ENCODE measurements around the gene ANAPC5.
A peak's percentile ranks its signal among the peaks of the same experiment; 100 is the strongest.

ANAPC5 gene

GRCh38 chr12:121366063-121366459 is 13.8 kb upstream of the ANAPC5 start:
- no peak for DNase-seq (ENCODE audit: low read depth)

GRCh38 chr12:121365416-121366062 is 13.3 kb upstream of the ANAPC5 start:
- peak; percentile 37 for DNase-seq (ENCODE audit: low read depth)

- DNase-seq (ENCODE audit: low read depth): peak; percentile 54
These were observed 12.5 kb upstream of the ANAPC5 start for GRCh38 chr12:121364683-121365121.

- DNase-seq (ENCODE audit: low read depth): no peak
These were observed 5.9 kb upstream of the ANAPC5 start for GRCh38 chr12:121358073-121358472.

- DNase-seq (ENCODE audit: low read depth): no peak
These were observed 5.1 kb upstream of the ANAPC5 start for GRCh38 chr12:121357331-121357730.

- no peak for DNase-seq (ENCODE audit: low read depth)
These were observed 4.4 kb upstream of the ANAPC5 start for GRCh38 chr12:121356657-121357056.

GRCh38 chr12:121355818-121356217 is 3.6 kb upstream of the ANAPC5 start:
- DNase-seq (ENCODE audit: low read depth): no peak

- DNase-seq (ENCODE audit: low read depth): no peak
These were observed 439 bp upstream of the ANAPC5 start for GRCh38 chr12:121352682-121353018.

GRCh38 chr12:121346747-121347146 is 5.5 kb downstream of the ANAPC5 start:
- no peak for DNase-seq (ENCODE audit: low read depth)

GRCh38 chr12:121345151-121345815 is 6.9 kb downstream of the ANAPC5 start:
- no peak for DNase-seq (ENCODE audit: low read depth)

- no peak for DNase-seq (ENCODE audit: low read depth)
These were observed 7.7 kb downstream of the ANAPC5 start for GRCh38 chr12:121344506-121344905.

GRCh38 chr12:121337416-121337815 is 14.8 kb downstream of the ANAPC5 start:
- DNase-seq (ENCODE audit: low read depth): no peak

- peak; percentile 81 for DNase-seq (ENCODE audit: low read depth)
These were observed 17.5 kb downstream of the ANAPC5 start for GRCh38 chr12:121334513-121335343.

GRCh38 chr12:121333747-121334146 is 18.5 kb downstream of the ANAPC5 start:
- DNase-seq (ENCODE audit: low read depth): no peak

- DNase-seq (ENCODE audit: low read depth): no peak
These were observed 21.0 kb downstream of the ANAPC5 start for GRCh38 chr12:121331248-121331647.

- no peak for DNase-seq (ENCODE audit: low read depth)
These were observed 21.5 kb downstream of the ANAPC5 start for GRCh38 chr12:121330692-121331091.

- no peak for DNase-seq (ENCODE audit: low read depth)
These were observed 22.0 kb downstream of the ANAPC5 start for GRCh38 chr12:121330195-121330594.

- DNase-seq (ENCODE audit: low read depth): no peak
These were observed 23.6 kb downstream of the ANAPC5 start for GRCh38 chr12:121328620-121329019.

GRCh38 chr12:121326996-121327674 is 25.1 kb downstream of the ANAPC5 start:
- no peak for DNase-seq (ENCODE audit: low read depth)

- no peak for DNase-seq (ENCODE audit: low read depth)
These were observed 26.3 kb downstream of the ANAPC5 start for GRCh38 chr12:121325922-121326396.

GRCh38 chr12:121323908-121324307 is 28.3 kb downstream of the ANAPC5 start:
- no peak for DNase-seq (ENCODE audit: low read depth)

GRCh38 chr12:121318121-121318520 is 34.1 kb downstream of the ANAPC5 start:
- no peak for DNase-seq (ENCODE audit: low read depth)

Data from ELR (cell line).